CD14-positive monocyte (primary cell): ENCODE results near the gene PPP1R13B. TPM values are rescaled to one million over a fixed set of nuclear protein-coding genes. Genes with fewer than 3 reads are reported as not detected.

ENCODE experiments used
- DNase-seq, 3 donors: peaks; one replicate each; pipeline ENCODE4 v3.0.0-alpha.2; 2011 to 2022
- H2AFZ ChIP-seq: 2 replicates; pipeline ENCODE4 v1.6.0; 2012; ENCODE audit warnings: mild to moderate bottlenecking, low read depth, low read length, inconsistent platforms; ENCODE audit not compliant: insufficient read depth, poor library complexity, severe bottlenecking
- H3K27ac ChIP-seq, 2 donors: 1 replicate in 1 of 2; 2 replicates in 1 of 2; pipeline ENCODE4 v1.5.1; 2012 to 2013; ENCODE audit warnings: low read length in 2 of 2, control low read depth in 1 of 2, inconsistent platforms in 1 of 2, low read depth in 1 of 2, mild to moderate bottlenecking in 1 of 2
- H3K27me3 ChIP-seq, 2 donors: one replicate each; pipeline versions ENCODE4 v1.6.0 to v1.6.1; 2011 to 2013; ENCODE audit warnings: low read length in 2 of 2; ENCODE audit not compliant: control insufficient read depth in 2 of 2, insufficient read depth in 2 of 2
- H3K36me3 ChIP-seq, 2 donors: replicated peaks in 1 of 2; 1 replicate in 1 of 2; 2 replicates in 1 of 2; pipeline versions ENCODE4 v1.5.1 to v1.6.1; 2012 to 2013; ENCODE audit warnings: low read length in 2 of 2, control low read depth in 1 of 2, inconsistent platforms in 1 of 2, mild to moderate bottlenecking in 1 of 2; ENCODE audit not compliant: insufficient read depth in 2 of 2, control insufficient read depth in 1 of 2
- H3K4me1 ChIP-seq, 2 donors: 1 replicate in 1 of 2; 2 replicates in 1 of 2; pipeline versions ENCODE4 v1.5.1 to v1.6.1; 2012 to 2013; ENCODE audit warnings: low read length in 2 of 2, control low read depth in 1 of 2, inconsistent platforms in 1 of 2, mild to moderate bottlenecking in 1 of 2, moderate library complexity in 1 of 2; ENCODE audit not compliant: insufficient read depth in 2 of 2, control insufficient read depth in 1 of 2
- H3K4me2 ChIP-seq: replicated peaks from 2 replicates; pipeline ENCODE3; 2012; ENCODE audit warnings: low read length, moderate library complexity, mild to moderate bottlenecking; ENCODE audit not compliant: poor library complexity, severe bottlenecking; ENCODE audit errors: extremely low read depth
- H3K4me3 ChIP-seq, 3 experiments: fragments of 200-600 bp in 1 of 3; sonication (generic) in 1 of 3; replicated peaks in 1 of 3; 1 replicate in 2 of 3; 2 replicates in 1 of 3; pipeline ENCODE4 v1.5.1; 2011 to 2013; ENCODE audit warnings: low read length in 3 of 3, mild to moderate bottlenecking in 3 of 3, control low read depth in 2 of 3, low read depth in 2 of 3, inconsistent platforms in 1 of 3, moderate library complexity in 1 of 3
- H3K79me2 ChIP-seq: 2 replicates; pipeline ENCODE4 v1.6.0; 2012; ENCODE audit warnings: mild to moderate bottlenecking, control low read depth, inconsistent platforms, low read length, moderate library complexity; ENCODE audit not compliant: insufficient read depth
- H3K9ac ChIP-seq: 2 replicates; pipeline ENCODE4 v1.6.0; 2017; ENCODE audit warnings: low read length, mild to moderate bottlenecking; ENCODE audit not compliant: insufficient read depth, poor library complexity, severe bottlenecking
- H3K9me3 ChIP-seq, 2 donors: replicated peaks in 1 of 2; 1 replicate in 1 of 2; 2 replicates in 1 of 2; pipeline versions ENCODE4 v1.5.1 to v1.6.1; 2012 to 2013; ENCODE audit warnings: low read length in 2 of 2, control low read depth in 1 of 2; ENCODE audit not compliant: control insufficient read depth in 1 of 2, insufficient read depth in 1 of 2
- H4K20me1 ChIP-seq: 2 replicates; pipeline ENCODE4 v1.6.0; 2012; ENCODE audit warnings: mild to moderate bottlenecking, low read length, control low read depth, moderate library complexity; ENCODE audit not compliant: insufficient read depth
- H3K27ac Mint-ChIP-seq, 7 donors: one replicate each; pipeline ENCODE4 v1.8.0; 2020; ENCODE audit warnings: mild to moderate bottlenecking in 7 of 7, mixed read lengths in 7 of 7, moderate library complexity in 6 of 7, inconsistent platforms in 2 of 7
- H3K27me3 Mint-ChIP-seq, 3 donors: one replicate each; pipeline ENCODE4 v1.8.0; 2021 to 2022; ENCODE audit warnings: low read depth in 3 of 3, mild to moderate bottlenecking in 3 of 3, mixed read lengths in 3 of 3, moderate library complexity in 3 of 3, inconsistent platforms in 1 of 3
- H3K36me3 Mint-ChIP-seq, 2 donors: one replicate each; pipeline ENCODE4 v1.8.0; 2020; ENCODE audit warnings: mixed read lengths in 2 of 2, inconsistent platforms in 1 of 2, mild to moderate bottlenecking in 1 of 2
- H3K4me1 Mint-ChIP-seq: one replicate; pipeline ENCODE4 v1.8.0; 2020; ENCODE audit warnings: mild to moderate bottlenecking, mixed read lengths
- H3K4me3 Mint-ChIP-seq, 2 donors: one replicate each; pipeline ENCODE4 v1.8.0; 2020; ENCODE audit warnings: mild to moderate bottlenecking in 2 of 2, mixed read lengths in 2 of 2, moderate library complexity in 1 of 2
- H3K9me3 Mint-ChIP-seq, 7 donors: one replicate each; pipeline ENCODE4 v1.8.0; 2020 to 2022; ENCODE audit warnings: mixed read lengths in 7 of 7, mild to moderate bottlenecking in 6 of 7, moderate library complexity in 6 of 7, inconsistent platforms in 2 of 7
- WGBS: methylation state at CpG from one replicate; pipeline ENCODE4 v1.1.5; 2013; ENCODE audit warnings: missing lambda C conversion rate; ENCODE audit not compliant: insufficient coverage; 5-methylcytosine and 5-hydroxymethylcytosine counted together
- intact Hi-C, 2 donors: fragments of 100-400 bp; cut with micrococcal nuclease; formaldehyde crosslinking; loops; one replicate each; pipeline versions ENCODE4 v1.15.0 to v1.15.1; 2023
- polyA plus RNA-seq, 3 donors: library from polyadenylated mRNA; depleted of rRNA in 1 of 3; unstranded in 2 of 3; stranded (reverse) in 1 of 3; fragments of 300-500 nt in 2 of 3; fragments of >200 nt in 1 of 3; fragmentation: Illumina TruSeq in 2 of 3; gene quantifications; 1 replicate in 2 of 3; 2 replicates in 1 of 3; pipeline ENCODE4 v1.2.3, GENCODE V29; 2012 to 2021
- TF ChIP-seq, protein P1 (sequence below): fragments of 200-600 bp; IDR thresholded peaks from one replicate; pipeline ENCODE4 v1.8.0; 2022; ENCODE audit warnings: antibody characterized with exemption, mild to moderate bottlenecking

Gene PPP1R13B
- polyA plus RNA-seq, 3 donors = 0.48 to 1.1 (median 0.99) TPM

DNA sequence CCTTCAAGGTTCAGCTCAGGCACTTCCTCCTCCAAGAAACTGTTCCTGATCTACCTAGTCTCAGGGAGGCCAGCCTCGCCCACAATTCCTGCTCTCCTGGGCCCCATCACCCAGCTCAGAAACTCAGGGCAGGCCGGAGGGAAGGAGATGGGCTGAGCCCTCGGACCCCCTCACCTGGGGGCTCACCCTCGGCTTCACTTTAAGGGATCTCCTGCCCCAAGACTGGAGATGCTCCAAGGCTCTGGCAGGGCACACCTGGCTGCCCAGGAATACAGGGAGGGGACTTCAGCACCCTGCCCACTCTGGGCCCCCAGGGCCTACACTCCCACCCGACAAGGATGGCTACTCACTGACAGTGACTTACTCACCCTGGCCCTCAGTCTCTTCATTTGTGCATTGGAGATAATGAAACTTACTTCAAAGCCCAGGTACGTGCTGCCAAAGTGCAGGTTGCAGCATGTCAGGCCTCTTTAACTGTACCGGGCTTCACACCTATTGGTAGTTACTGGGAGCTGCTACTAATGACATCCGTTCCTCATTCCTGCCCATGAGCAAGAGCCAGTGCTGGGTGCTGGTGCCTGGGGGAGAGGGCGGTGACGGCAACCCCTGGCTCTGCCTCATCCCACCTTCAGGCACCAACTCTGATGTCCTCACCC lies 21.0 kb upstream of the PPP1R13B start:
- no peaks in the 10 kb centered on the region for H3K36me3 ChIP-seq
- intact Hi-C loops = no loop called here
- H3K4me3 Mint-ChIP-seq = no peak overlapping the region
- H3K27me3 Mint-ChIP-seq = peaks cover 4 to 11% (median 6%) of the 10 kb centered on the region in 3 donors
- no peaks in the 10 kb centered on the region for H3K27me3 ChIP-seq
- no peaks in the 10 kb centered on the region for H3K36me3 Mint-ChIP-seq
- H4K20me1 ChIP-seq = no peaks in the 10 kb centered on the region
- no peak overlapping the region for H3K27ac ChIP-seq
- no peak overlapping the region for H2AFZ ChIP-seq
- H3K4me1 Mint-ChIP-seq = peaks cover 7% of the 10 kb centered on the region
- no peaks in the 10 kb centered on the region for H3K9me3 ChIP-seq
- H3K4me2 ChIP-seq = no peak overlapping the region
- DNase-seq = no peak
- H3K4me3 ChIP-seq = no peak overlapping the region
- TF ChIP-seq, protein P1, sequence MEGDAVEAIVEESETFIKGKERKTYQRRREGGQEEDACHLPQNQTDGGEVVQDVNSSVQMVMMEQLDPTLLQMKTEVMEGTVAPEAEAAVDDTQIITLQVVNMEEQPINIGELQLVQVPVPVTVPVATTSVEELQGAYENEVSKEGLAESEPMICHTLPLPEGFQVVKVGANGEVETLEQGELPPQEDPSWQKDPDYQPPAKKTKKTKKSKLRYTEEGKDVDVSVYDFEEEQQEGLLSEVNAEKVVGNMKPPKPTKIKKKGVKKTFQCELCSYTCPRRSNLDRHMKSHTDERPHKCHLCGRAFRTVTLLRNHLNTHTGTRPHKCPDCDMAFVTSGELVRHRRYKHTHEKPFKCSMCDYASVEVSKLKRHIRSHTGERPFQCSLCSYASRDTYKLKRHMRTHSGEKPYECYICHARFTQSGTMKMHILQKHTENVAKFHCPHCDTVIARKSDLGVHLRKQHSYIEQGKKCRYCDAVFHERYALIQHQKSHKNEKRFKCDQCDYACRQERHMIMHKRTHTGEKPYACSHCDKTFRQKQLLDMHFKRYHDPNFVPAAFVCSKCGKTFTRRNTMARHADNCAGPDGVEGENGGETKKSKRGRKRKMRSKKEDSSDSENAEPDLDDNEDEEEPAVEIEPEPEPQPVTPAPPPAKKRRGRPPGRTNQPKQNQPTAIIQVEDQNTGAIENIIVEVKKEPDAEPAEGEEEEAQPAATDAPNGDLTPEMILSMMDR = no peak
- H3K79me2 ChIP-seq = no peaks in the 10 kb centered on the region
- H3K4me1 ChIP-seq = peaks cover 13 to 15% of the 10 kb centered on the region in 2 donors
- H3K9ac ChIP-seq = no peak overlapping the region
- peaks cover 0 to 3% (median 1%) of the 10 kb centered on the region in 7 donors for H3K9me3 Mint-ChIP-seq
- WGBS = 95% methylated on average over 8 of the region's 10 CpGs
- no peak overlapping the region for H3K27ac Mint-ChIP-seq

DNA sequence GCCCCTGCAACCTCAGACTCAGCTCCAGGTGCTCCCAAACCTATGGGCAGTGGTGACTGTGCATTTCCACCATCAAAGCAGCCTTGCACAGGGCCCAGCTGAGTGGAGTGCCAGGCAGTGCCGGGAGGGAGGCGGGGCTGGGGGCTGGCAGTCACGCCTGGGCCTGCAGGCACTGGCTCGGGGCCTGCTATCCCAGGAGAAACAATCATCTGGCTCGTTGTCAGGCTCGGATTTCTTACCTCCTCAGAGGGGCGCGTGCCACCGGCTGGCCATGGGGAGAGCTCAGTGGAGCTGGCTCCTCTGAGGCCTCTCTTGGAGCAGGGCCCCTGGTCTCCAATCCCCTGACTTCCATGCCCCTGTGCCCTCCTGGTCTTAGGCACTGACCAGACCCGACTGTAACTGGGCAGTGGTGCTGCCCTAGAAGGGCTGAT lies 20.2 kb upstream of the PPP1R13B start:
- Histone ChIP-seq H3K9ac (no peak overlapping the region), H3K4me1 (peaks cover 11 to 12% of the 10 kb centered on the region in 2 donors), H3K4me2 (no peak overlapping the region), H3K27me3 (no peaks in the 10 kb centered on the region), H3K27ac (no peak overlapping the region), H3K36me3 (no peaks in the 10 kb centered on the region), H4K20me1 (no peaks in the 10 kb centered on the region), H3K79me2 (no peaks in the 10 kb centered on the region), H3K9me3 (no peaks in the 10 kb centered on the region), H2AFZ (no peak overlapping the region), H3K4me3 (no peak overlapping the region)
- 97% methylated on average over 9 of the region's 10 CpGs for WGBS
- DNase-seq = no peak
- Mint-ChIP-seq H3K9me3 (peaks cover 0 to 2% (median 0%) of the 10 kb centered on the region in 7 donors), H3K27ac (no peak overlapping the region), H3K4me3 (no peak overlapping the region), H3K4me1 (peaks cover 4% of the 10 kb centered on the region), H3K27me3 (peaks cover 4 to 10% (median 8%) of the 10 kb centered on the region in 3 donors), H3K36me3 (no peaks in the 10 kb centered on the region)
- TF ChIP-seq, protein P1 = no peak
- intact Hi-C loops = no loop called here
